ENCODE measurements around the gene FSHR.

The FSHR gene

GRCh38 chr2:49068613-49069012 is 85.7 kb downstream of the FSHR start:
- POLR2A ChIA-PET: no interaction called here
- TF ChIP-seq, protein P1, sequence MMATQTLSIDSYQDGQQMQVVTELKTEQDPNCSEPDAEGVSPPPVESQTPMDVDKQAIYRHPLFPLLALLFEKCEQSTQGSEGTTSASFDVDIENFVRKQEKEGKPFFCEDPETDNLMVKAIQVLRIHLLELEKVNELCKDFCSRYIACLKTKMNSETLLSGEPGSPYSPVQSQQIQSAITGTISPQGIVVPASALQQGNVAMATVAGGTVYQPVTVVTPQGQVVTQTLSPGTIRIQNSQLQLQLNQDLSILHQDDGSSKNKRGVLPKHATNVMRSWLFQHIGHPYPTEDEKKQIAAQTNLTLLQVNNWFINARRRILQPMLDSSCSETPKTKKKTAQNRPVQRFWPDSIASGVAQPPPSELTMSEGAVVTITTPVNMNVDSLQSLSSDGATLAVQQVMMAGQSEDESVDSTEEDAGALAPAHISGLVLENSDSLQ (IDR thresholded peaks at IDR 0.05): no peak
- no peak for TF ChIP-seq SP1 (IDR thresholded peaks at IDR 0.05)
- no peak for TF ChIP-seq NFRKB (IDR thresholded peaks at IDR 0.05)
- TF ChIP-seq TARDBP (IDR thresholded peaks at IDR 0.05): no peak
- TF ChIP-seq ZNF384 (IDR thresholded peaks at IDR 0.05): no peak
- no peak for TF ChIP-seq FOXA1 (IDR thresholded peaks at IDR 0.05)
- no peak for TF ChIP-seq CTBP1 (IDR thresholded peaks at IDR 0.05; ENCODE audit: borderline replicate concordance)
- TF ChIP-seq HDGF (IDR thresholded peaks at IDR 0.05; ENCODE audit: borderline replicate concordance): no peak
- TF ChIP-seq LEF1 (IDR thresholded peaks at IDR 0.05; ENCODE audit: borderline replicate concordance): no peak
- TF ChIP-seq FOXM1 (IDR thresholded peaks at IDR 0.05; ENCODE audit: borderline replicate concordance): no peak
- no peak for TF ChIP-seq L3MBTL2 (conservative IDR thresholded peaks at IDR 0.05)
- TF ChIP-seq ELF4 (IDR thresholded peaks at IDR 0.05): no peak
- no peak for TF ChIP-seq SUZ12 (IDR thresholded peaks at IDR 0.05)
- no peak for TF ChIP-seq BHLHE40 (IDR thresholded peaks at IDR 0.05; ENCODE audit: borderline replicate concordance)
- no peak for TF ChIP-seq FOXK2 (IDR thresholded peaks at IDR 0.05)
- no peak for TF ChIP-seq ARNT (IDR thresholded peaks at IDR 0.05)
- DNase-seq (ENCODE audit: extremely low spot score): no peak
- CTCF ChIA-PET: no interaction called here

- no peak for DNase-seq (ENCODE audit: extremely low spot score)
- ChIA-PET POLR2A (no interaction called here), CTCF (no interaction called here)
- TF ChIP-seq SUZ12 (IDR thresholded peaks at IDR 0.05) (no peak), HDGF (IDR thresholded peaks at IDR 0.05; ENCODE audit: borderline replicate concordance) (no peak), FOXK2 (IDR thresholded peaks at IDR 0.05) (no peak), ARNT (IDR thresholded peaks at IDR 0.05) (no peak)
Observed at GRCh38 chr2:49067971-49068370, 86.3 kb downstream of the FSHR start.

DNA sequence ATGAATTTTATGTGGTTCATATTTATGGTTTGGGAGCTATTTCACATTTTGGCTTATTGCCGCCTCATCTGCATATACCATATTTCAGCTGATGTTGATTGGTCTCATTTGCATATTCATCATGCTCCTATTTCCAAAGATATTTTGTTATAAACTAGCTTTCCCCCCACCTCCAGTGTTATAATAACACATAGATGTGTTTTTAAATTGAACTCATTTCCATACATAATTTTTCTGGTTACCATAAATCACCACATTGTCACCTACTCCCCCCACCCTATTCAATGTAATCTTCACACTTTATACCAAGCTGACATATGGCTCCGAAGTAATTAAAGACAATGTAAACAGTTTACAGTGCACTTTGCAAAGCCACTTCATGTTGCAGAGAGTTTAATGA is 101.2 kb downstream of the FSHR start:
- TF ChIP-seq ZNF384 (IDR thresholded peaks at IDR 0.05): no peak
- TF ChIP-seq BHLHE40 (IDR thresholded peaks at IDR 0.05; ENCODE audit: borderline replicate concordance): no peak
- TF ChIP-seq ARNT (IDR thresholded peaks at IDR 0.05): no peak
- no peak for TF ChIP-seq HDGF (IDR thresholded peaks at IDR 0.05; ENCODE audit: borderline replicate concordance)
- TF ChIP-seq FOXK2 (IDR thresholded peaks at IDR 0.05): no peak
- TF ChIP-seq SUZ12 (IDR thresholded peaks at IDR 0.05): no peak
- no peak for TF ChIP-seq FOXM1 (IDR thresholded peaks at IDR 0.05; ENCODE audit: borderline replicate concordance)
- no peak for TF ChIP-seq L3MBTL2 (conservative IDR thresholded peaks at IDR 0.05)
- TF ChIP-seq NFRKB (IDR thresholded peaks at IDR 0.05): no peak
- TF ChIP-seq TARDBP (IDR thresholded peaks at IDR 0.05): no peak
- TF ChIP-seq FOXA1 (IDR thresholded peaks at IDR 0.05): no peak
- no peak for TF ChIP-seq CTBP1 (IDR thresholded peaks at IDR 0.05; ENCODE audit: borderline replicate concordance)
- TF ChIP-seq LEF1 (IDR thresholded peaks at IDR 0.05; ENCODE audit: borderline replicate concordance): no peak
- no peak for TF ChIP-seq SP1 (IDR thresholded peaks at IDR 0.05)
- TF ChIP-seq, protein P1 (IDR thresholded peaks at IDR 0.05): no peak
- no peak for TF ChIP-seq ELF4 (IDR thresholded peaks at IDR 0.05)
- ChIA-PET POLR2A (no interaction called here), CTCF (no interaction called here)
- DNase-seq (ENCODE audit: extremely low spot score): no peak

GRCh38 chr2:49050265-49050664 is 104.0 kb downstream of the FSHR start:
- ChIA-PET POLR2A (no interaction called here), CTCF (interaction anchor here (1.4 kb wide), 1 partner anchor 8 kb away, joined by 3 read pairs; no protein-coding TSS in a partner anchor)
- TF ChIP-seq ARNT (IDR thresholded peaks at IDR 0.05): no peak
- TF ChIP-seq, protein P1 (IDR thresholded peaks at IDR 0.05): no peak
- no peak for TF ChIP-seq FOXM1 (IDR thresholded peaks at IDR 0.05; ENCODE audit: borderline replicate concordance)
- no peak for TF ChIP-seq ELF4 (IDR thresholded peaks at IDR 0.05)
- no peak for TF ChIP-seq L3MBTL2 (conservative IDR thresholded peaks at IDR 0.05)
- TF ChIP-seq SP1 (IDR thresholded peaks at IDR 0.05): no peak
- no peak for TF ChIP-seq CTBP1 (IDR thresholded peaks at IDR 0.05; ENCODE audit: borderline replicate concordance)
- no peak for TF ChIP-seq FOXK2 (IDR thresholded peaks at IDR 0.05)
- TF ChIP-seq TARDBP (IDR thresholded peaks at IDR 0.05): no peak
- no peak for TF ChIP-seq SUZ12 (IDR thresholded peaks at IDR 0.05)
- no peak for TF ChIP-seq BHLHE40 (IDR thresholded peaks at IDR 0.05; ENCODE audit: borderline replicate concordance)
- no peak for TF ChIP-seq LEF1 (IDR thresholded peaks at IDR 0.05; ENCODE audit: borderline replicate concordance)
- no peak for TF ChIP-seq NFRKB (IDR thresholded peaks at IDR 0.05)
- TF ChIP-seq FOXA1 (IDR thresholded peaks at IDR 0.05): no peak
- no peak for TF ChIP-seq HDGF (IDR thresholded peaks at IDR 0.05; ENCODE audit: borderline replicate concordance)
- TF ChIP-seq ZNF384 (IDR thresholded peaks at IDR 0.05): no peak
- no peak for DNase-seq (ENCODE audit: extremely low spot score)

GRCh38 chr2:49049161-49049560 is 105.2 kb downstream of the FSHR start:
- DNase-seq (ENCODE audit: extremely low spot score): no peak
- ChIA-PET CTCF (interaction anchor here (1.4 kb wide), 1 partner anchor 9 kb away, joined by 3 read pairs; no protein-coding TSS in a partner anchor), POLR2A (no interaction called here)
- TF ChIP-seq SP1 (IDR thresholded peaks at IDR 0.05) (no peak), FOXK2 (IDR thresholded peaks at IDR 0.05) (no peak), ELF4 (IDR thresholded peaks at IDR 0.05) (no peak), FOXA1 (IDR thresholded peaks at IDR 0.05) (no peak), SUZ12 (IDR thresholded peaks at IDR 0.05) (no peak), HDGF (IDR thresholded peaks at IDR 0.05; ENCODE audit: borderline replicate concordance) (no peak), BHLHE40 (IDR thresholded peaks at IDR 0.05; ENCODE audit: borderline replicate concordance) (no peak)

DNA sequence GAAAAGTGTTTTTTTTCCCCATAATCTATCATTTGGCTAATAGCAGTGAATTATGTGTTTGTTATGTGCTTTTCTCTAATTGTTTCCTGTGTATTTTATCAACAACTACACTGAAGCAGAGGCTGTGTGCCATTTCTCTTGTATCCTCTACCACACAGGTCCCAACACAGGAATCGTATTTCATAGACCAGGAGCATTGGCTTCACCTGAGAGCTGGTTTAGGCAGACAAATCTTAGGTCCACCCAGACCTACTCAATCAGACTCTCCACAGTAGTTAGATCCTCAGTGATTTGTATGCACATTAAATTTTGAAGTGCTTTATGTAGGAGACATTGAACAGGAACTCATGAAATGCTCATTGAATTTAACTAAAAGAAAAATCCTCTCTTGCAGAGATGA is 109.2 kb downstream of the FSHR start:
- no peak for TF ChIP-seq ELF4 (IDR thresholded peaks at IDR 0.05)
- no peak for TF ChIP-seq LEF1 (IDR thresholded peaks at IDR 0.05; ENCODE audit: borderline replicate concordance)
- TF ChIP-seq ZNF384 (IDR thresholded peaks at IDR 0.05): no peak
- TF ChIP-seq FOXA1 (IDR thresholded peaks at IDR 0.05): no peak
- no peak for TF ChIP-seq ARNT (IDR thresholded peaks at IDR 0.05)
- TF ChIP-seq BHLHE40 (IDR thresholded peaks at IDR 0.05; ENCODE audit: borderline replicate concordance): no peak
- TF ChIP-seq FOXM1 (IDR thresholded peaks at IDR 0.05; ENCODE audit: borderline replicate concordance): no peak
- TF ChIP-seq L3MBTL2 (conservative IDR thresholded peaks at IDR 0.05): no peak
- no peak for TF ChIP-seq NFRKB (IDR thresholded peaks at IDR 0.05)
- TF ChIP-seq HDGF (IDR thresholded peaks at IDR 0.05; ENCODE audit: borderline replicate concordance): no peak
- no peak for TF ChIP-seq CTBP1 (IDR thresholded peaks at IDR 0.05; ENCODE audit: borderline replicate concordance)
- TF ChIP-seq SUZ12 (IDR thresholded peaks at IDR 0.05): no peak
- TF ChIP-seq, protein P1 (IDR thresholded peaks at IDR 0.05): no peak
- no peak for DNase-seq (ENCODE audit: extremely low spot score)
- ChIA-PET POLR2A (no interaction called here), CTCF (interaction anchor here (0.7 kb wide), 1 partner anchor 9 kb away, joined by 3 read pairs; no protein-coding TSS in a partner anchor)
